Nephron progenitor cell (in vitro differentiated cells): ENCODE measurements around the gene ADM5.

Experiments used
- DNase-seq: peaks from one replicate; pipeline ENCODE4 v3.0.0; 2021
- H3K27ac Mint-ChIP-seq: 2 replicates; pipeline ENCODE4 v1.8.0; 2021; ENCODE audit warnings: mild to moderate bottlenecking, moderate library complexity, mixed read lengths
- H3K27me3 Mint-ChIP-seq: 2 replicates; pipeline ENCODE4 v1.8.0; 2021; ENCODE audit warnings: mild to moderate bottlenecking, low read depth, mixed read lengths; ENCODE audit not compliant: poor library complexity
- H3K36me3 Mint-ChIP-seq: 2 replicates; pipeline ENCODE4 v1.8.0; 2021; ENCODE audit warnings: low read depth, mixed read lengths
- H3K4me1 Mint-ChIP-seq: 2 replicates; pipeline ENCODE4 v1.8.0; 2021; ENCODE audit warnings: mixed read lengths
- H3K4me3 Mint-ChIP-seq: 2 replicates; pipeline ENCODE4 v1.8.0; 2021; ENCODE audit warnings: mild to moderate bottlenecking, moderate library complexity, mixed read lengths
- H3K9me3 Mint-ChIP-seq: 2 replicates; pipeline ENCODE4 v1.8.0; 2021; ENCODE audit warnings: mild to moderate bottlenecking, moderate library complexity, mixed read lengths
- TF ChIP-seq, protein P1 (sequence below): fragments of 200-600 bp; sonication (generic); IDR thresholded peaks from 2 replicates; pipeline ENCODE4 v1.5.0; 2021; ENCODE audit warnings: antibody characterized with exemption

ADM5 gene

DNA sequence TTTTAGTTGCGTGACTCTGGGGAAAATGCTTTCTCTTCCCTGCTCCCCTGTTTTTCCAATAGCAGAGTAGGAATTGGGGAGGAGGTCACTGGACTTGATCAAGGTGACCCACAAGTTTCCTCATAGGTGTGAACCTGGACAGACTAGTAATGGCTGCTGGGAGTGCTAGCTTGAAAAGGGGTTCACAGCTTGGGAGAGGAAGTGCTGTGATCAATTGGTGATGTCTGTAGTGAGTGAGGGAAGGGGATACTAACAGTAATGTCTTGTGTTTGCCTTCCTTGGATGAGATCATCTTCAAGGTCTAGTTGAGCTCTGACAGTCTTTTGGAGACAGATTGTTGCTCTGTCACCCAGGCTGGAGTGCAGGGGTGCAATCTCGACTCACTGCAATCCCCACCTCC lies 21.9 kb upstream of the ADM5 start:
- TF ChIP-seq, protein P1, sequence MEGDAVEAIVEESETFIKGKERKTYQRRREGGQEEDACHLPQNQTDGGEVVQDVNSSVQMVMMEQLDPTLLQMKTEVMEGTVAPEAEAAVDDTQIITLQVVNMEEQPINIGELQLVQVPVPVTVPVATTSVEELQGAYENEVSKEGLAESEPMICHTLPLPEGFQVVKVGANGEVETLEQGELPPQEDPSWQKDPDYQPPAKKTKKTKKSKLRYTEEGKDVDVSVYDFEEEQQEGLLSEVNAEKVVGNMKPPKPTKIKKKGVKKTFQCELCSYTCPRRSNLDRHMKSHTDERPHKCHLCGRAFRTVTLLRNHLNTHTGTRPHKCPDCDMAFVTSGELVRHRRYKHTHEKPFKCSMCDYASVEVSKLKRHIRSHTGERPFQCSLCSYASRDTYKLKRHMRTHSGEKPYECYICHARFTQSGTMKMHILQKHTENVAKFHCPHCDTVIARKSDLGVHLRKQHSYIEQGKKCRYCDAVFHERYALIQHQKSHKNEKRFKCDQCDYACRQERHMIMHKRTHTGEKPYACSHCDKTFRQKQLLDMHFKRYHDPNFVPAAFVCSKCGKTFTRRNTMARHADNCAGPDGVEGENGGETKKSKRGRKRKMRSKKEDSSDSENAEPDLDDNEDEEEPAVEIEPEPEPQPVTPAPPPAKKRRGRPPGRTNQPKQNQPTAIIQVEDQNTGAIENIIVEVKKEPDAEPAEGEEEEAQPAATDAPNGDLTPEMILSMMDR, result no peak
- no peak for DNase-seq
- peak overlapping the region; percentile 41 for H3K27ac Mint-ChIP-seq
- H3K27me3 Mint-ChIP-seq, result peaks cover 4% of the 10 kb centered on the region
- no peaks in the 10 kb centered on the region for H3K9me3 Mint-ChIP-seq
- H3K36me3 Mint-ChIP-seq, result peaks cover 25% of the 10 kb centered on the region
- H3K4me1 Mint-ChIP-seq, result peaks cover 52% of the 10 kb centered on the region
- H3K4me3 Mint-ChIP-seq, result peak overlapping the region; percentile 97

DNA sequence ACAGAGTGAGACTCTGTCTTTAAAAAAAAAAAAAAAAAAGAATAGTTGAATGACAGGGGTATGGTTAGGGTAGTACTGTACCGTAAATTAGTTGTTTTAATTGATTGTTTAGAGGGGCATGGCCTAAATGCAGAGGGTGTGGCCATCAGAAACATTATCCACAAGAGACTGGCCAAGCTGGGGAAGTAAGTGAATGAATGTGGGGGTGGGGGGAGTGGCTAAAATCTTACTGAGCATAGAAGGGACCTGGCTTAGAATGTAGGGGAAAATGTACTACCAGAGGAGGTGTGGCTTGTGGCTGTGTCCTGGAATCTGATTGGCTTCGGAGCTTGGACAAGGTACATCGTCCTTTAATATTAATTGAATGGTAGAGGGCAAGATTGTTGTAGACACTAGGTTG lies 19.9 kb upstream of the ADM5 start:
- Mint-ChIP-seq H3K27ac (no peak overlapping the region), H3K27me3 (peaks cover 4% of the 10 kb centered on the region), H3K4me1 (peaks cover 39% of the 10 kb centered on the region), H3K9me3 (no peaks in the 10 kb centered on the region), H3K4me3 (no peak overlapping the region), H3K36me3 (peaks cover 25% of the 10 kb centered on the region)
- TF ChIP-seq, protein P1, result no peak
- no peak for DNase-seq

DNA sequence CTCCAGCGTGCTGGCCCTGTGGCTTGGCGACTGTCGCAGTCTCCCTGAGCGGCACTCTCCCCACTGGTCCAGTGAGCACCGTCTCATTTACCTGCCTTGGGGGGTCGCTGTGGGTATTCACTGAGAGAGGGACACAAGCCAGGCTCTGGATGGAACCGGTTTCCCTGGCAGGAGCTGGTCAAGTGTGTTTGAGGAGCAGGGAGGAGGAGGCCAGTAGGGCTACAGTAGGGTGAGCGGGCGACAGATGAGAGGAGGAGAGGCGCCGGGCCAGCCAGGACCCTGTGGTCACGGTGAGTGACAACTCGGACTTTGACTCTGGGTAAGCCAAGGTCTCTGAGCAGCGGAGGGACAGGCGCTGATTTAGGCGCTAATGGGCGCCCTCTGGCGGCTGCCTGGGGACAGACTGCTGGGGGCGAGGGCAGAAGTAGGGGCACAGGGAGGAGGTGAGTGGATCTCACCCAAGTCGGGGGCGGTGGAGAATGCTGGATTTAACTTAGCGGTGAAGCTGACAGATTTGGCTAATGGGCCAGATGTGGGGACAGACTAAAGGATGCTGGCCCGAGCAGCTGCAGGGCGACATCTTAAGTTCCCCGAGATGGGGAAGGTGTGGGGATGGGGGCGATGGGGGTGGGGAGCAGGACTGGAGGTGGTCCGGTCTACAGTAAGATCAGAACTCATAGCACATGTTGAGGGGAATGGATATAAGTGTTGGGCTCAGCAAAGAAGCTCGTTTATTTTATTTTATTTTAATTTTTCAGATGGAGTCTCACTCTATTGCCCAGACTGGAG lies 17.1 kb upstream of the ADM5 start:
- peak; percentile 89 for DNase-seq
- no peaks in the 10 kb centered on the region for H3K9me3 Mint-ChIP-seq

DNA sequence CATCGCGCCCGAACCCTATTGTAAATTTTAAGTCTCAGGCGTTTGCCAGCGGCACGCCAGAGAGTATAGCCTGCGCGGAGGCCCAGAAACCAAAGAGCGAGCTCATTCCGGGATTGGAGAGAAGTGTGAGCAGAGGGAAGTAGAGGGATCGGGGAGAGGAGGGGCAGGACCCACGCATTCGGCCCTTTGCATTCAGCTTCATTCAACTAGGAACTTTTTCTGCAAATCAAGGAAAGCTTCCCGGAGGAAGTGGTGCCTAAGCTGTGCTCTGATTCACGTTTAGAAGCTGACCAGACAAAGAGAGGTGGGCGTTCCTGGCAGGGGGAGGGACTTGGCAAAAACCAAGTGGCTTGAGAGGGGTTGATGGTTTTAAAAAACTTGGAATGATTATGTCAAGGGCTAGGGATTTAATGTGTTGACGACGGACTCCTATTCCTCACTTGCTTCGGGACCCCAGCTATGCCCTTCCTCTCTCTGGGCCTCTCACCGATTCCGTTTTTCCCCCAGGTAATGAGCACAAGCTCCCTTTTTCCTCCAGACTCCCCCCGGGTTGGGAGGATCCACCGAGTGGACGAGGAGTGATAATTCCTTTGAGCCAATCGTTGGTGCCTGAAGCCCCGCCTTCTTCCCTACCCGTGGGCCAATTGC lies 13.1 kb upstream of the ADM5 start:
- Mint-ChIP-seq H3K36me3 (peaks cover 15% of the 10 kb centered on the region), H3K27me3 (no peaks in the 10 kb centered on the region), H3K27ac (peak overlapping the region; percentile 100), H3K4me1 (peaks cover 42% of the 10 kb centered on the region), H3K4me3 (peak overlapping the region; percentile 92), H3K9me3 (no peaks in the 10 kb centered on the region)
- peak; percentile 80 for DNase-seq
- TF ChIP-seq, protein P1, result no peak

More for the DNA sequence above, 17.1 kb upstream of the ADM5 start:
- Mint-ChIP-seq H3K27ac (peak overlapping the region; percentile 83), H3K4me1 (peaks cover 13% of the 10 kb centered on the region), H3K27me3 (peaks cover under 1% of the 10 kb centered on the region), H3K4me3 (peak overlapping the region; percentile 43), H3K36me3 (peaks cover 25% of the 10 kb centered on the region)
- TF ChIP-seq, protein P1, result peak; percentile 80

GRCh38 chr19:49676784-49677230 lies 12.6 kb upstream of the ADM5 start:
- peak; percentile 98 for DNase-seq
- peaks cover 13% of the 10 kb centered on the region for H3K36me3 Mint-ChIP-seq
- TF ChIP-seq, protein P1, result no peak
- H3K4me1 Mint-ChIP-seq, result peaks cover 40% of the 10 kb centered on the region
- no peaks in the 10 kb centered on the region for H3K27me3 Mint-ChIP-seq
- H3K9me3 Mint-ChIP-seq, result no peaks in the 10 kb centered on the region
- H3K27ac Mint-ChIP-seq, result peak overlapping the region; percentile 100
- H3K4me3 Mint-ChIP-seq, result peak overlapping the region; percentile 92
